NCI-H2171 treated with DMSO at 0.1 percent for 48 hours (cell line): ENCODE data around the gene MALAT1.
A peak's percentile ranks its signal among the peaks of the same experiment; 100 is the strongest.

Source experiments
- DNase-seq: peaks from one replicate; lab custom pipeline; 2025; lab: John Stamatoyannopoulos, UW

The MALAT1 gene

GRCh38 chr11:65540290-65541092 lies 41.6 kb downstream of the MALAT1 start:
- peak; percentile 48 for DNase-seq

- DNase-seq, result no peak
These were observed 42.5 kb downstream of the MALAT1 start for GRCh38 chr11:65541093-65541982.

GRCh38 chr11:65542738-65543390 lies 44.0 kb downstream of the MALAT1 start:
- DNase-seq, result no peak

- no peak for DNase-seq
These were observed 47.0 kb downstream of the MALAT1 start for GRCh38 chr11:65545853-65546216.

- DNase-seq, result peak; percentile 81
These were observed 47.5 kb downstream of the MALAT1 start for GRCh38 chr11:65546217-65546958.

GRCh38 chr11:65547446-65548125 lies 48.7 kb downstream of the MALAT1 start:
- DNase-seq, result no peak

- no peak for DNase-seq
These were observed 49.5 kb downstream of the MALAT1 start for GRCh38 chr11:65548395-65548794.

- DNase-seq, result no peak
These were observed 50.3 kb downstream of the MALAT1 start for GRCh38 chr11:65549096-65549495.

GRCh38 chr11:65551572-65552387 lies 52.9 kb downstream of the MALAT1 start:
- DNase-seq, result peak; percentile 42

- DNase-seq, result no peak
These were observed 53.6 kb downstream of the MALAT1 start for GRCh38 chr11:65552388-65552951.

GRCh38 chr11:65553301-65554001 lies 54.6 kb downstream of the MALAT1 start:
- peak; percentile 43 for DNase-seq

GRCh38 chr11:65554057-65554818 lies 55.4 kb downstream of the MALAT1 start:
- no peak for DNase-seq

- no peak for DNase-seq
These were observed 56.1 kb downstream of the MALAT1 start for GRCh38 chr11:65554842-65555430.

GRCh38 chr11:65555693-65556231 lies 56.9 kb downstream of the MALAT1 start:
- no peak for DNase-seq
